NCI-H82 treated with DMSO at 0.1 percent for 48 hours (cell line): Measurements from ENCODE around the gene FAM131C.
"Not testable (repeated sequence)": the region's sequence is repeated elsewhere in the genome, so short reads cannot be mapped to it uniquely, and the experiment has no call there.

ENCODE experiments used
- DNase-seq: peaks from one replicate; lab custom pipeline; 2025; ENCODE audit not compliant: unreplicated experiment; lab: John Stamatoyannopoulos, UW

FAM131C gene

GRCh38 chr1:16041200-16041599, 32.3 kb downstream of the FAM131C start:
- no peak for DNase-seq

- DNase-seq, result not testable (repeated sequence)
Measured at GRCh38 chr1:16039871-16040270, 33.6 kb downstream of the FAM131C start.

- DNase-seq, result no peak
Measured at GRCh38 chr1:16038620-16038912, 34.9 kb downstream of the FAM131C start.

DNA sequence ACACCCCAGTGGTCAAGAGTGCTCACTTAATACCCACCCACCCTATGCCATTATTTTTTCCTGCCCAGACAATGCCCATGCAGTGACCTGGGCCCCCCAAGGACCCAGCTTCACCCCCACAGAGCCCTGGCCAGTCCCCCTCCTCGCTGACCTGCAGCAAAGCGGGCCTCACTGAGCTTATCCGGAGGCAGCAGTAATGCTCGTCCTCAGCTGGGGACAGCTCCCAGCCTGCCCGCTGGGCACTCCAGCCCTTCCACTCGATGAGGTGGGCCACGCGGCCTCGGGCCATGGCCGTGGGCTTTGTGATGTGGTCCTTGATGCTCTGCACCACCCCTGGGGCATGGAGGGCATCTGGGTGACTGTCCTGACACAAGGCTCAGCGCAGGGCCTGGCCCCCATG, 37.0 kb downstream of the FAM131C start:
- DNase-seq, result not testable (repeated sequence)

GRCh38 chr1:16033103-16033632, 40.3 kb downstream of the FAM131C start:
- DNase-seq, result not testable (repeated sequence)

- DNase-seq, result peak; percentile 74
Measured at GRCh38 chr1:16032388-16033102, 40.9 kb downstream of the FAM131C start.

DNA sequence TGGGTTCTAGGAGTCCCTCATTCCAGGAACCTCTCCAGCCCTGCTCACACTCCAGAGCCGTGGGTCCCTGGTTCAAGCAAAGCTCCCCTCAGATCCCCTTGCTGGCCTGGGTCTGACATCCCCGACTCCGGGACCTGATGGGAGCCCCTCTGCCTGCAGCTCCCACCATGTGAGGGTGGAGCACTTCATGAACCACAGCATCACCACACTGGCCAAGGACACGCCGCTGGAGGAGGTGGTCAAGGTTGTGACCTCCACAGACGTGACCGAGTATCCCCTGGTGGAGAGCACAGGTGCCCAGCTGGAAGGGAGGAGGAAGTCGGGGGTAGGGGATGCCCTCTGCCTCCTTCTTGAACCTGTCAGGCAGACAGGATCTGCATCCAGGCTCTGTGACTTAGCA, 41.9 kb downstream of the FAM131C start:
- no peak for DNase-seq

GRCh38 chr1:16029288-16029687, 44.2 kb downstream of the FAM131C start:
- DNase-seq, result no peak

DNA sequence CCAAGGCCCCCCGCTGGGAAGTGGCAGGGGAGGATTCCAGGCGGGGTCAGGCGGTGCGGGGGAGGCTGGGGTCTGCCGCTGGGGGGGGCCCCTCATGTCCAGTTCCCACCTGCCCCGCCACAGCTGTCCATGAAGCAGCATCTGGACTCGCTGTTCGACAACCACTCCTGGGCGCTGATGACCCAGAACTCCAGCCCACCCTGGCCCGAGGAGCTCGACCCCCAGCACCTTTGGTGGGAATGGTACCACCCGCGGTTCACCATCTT, 44.5 kb downstream of the FAM131C start:
- DNase-seq, result not testable (repeated sequence)

DNA sequence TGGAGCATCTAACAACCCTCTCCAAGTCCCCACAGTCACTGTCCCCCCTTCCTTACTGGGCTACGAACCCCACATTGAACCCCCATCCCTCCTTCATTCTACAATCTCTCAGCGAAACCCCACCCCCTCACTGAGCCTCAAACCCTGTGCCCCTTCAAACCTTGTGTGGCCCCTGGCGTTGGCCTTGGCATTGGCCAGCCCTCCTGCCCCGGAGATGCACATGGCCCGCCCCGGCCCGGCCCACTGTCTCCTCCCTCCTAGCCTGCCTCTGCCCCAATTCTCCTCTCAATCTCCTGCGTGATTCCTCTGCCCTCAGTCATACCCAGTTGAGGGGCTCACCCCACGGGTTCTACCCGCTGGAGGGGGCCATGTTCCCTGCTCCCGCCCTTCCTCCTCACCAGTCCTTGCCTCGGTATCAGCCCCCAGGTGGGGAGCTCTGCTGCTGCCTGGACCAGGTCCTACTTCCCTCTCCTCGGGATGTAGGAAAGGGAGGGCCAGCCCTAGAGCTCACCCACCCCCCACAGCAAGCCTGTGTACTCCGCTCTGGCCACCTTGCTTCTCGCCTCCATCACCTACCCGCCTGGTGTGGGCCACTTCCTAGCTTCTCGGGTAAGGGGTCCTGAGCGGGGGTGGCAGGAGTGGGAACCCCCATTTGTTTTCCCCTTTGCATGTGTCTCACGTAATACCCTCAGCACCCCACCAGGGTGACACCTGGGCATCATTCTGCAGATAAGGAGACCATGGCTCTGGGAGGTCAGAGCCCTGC, 45.0 kb downstream of the FAM131C start:
- no peak for DNase-seq

DNA sequence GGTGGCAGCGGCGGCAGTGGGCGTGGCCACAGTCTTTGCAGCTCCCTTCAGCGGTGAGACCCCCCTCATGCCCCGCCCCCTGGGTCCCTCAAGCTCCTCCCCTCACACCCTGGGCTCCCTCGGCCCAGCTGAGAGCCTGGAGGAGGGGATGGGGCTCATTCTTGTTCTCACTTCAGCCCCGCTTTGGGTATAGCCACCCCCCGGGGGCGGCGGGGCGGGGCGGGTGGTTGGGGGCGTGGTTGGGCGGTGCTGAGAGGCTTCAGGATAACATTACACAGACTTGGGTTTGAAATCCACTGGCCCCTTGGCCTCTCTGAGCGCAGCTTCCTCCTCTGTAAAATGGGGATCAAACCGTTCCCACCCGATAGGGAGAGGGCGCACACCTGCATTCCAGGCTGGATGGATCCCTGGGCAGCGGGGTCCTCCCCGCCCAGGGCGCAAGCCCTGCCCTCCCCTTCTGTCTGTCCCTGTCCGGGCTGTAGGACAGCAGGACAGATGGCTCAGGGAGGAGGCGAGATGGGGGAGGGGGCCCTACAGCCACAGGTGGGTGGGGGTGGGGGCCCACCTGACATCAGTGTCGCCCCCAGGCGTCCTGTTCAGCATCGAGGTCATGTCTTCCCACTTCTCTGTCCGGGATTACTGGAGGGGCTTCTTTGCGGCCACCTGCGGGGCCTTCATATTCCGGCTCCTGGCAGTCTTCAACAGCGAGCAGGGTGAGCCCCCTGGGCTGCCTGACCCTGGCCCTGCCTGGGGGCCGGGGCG, 46.5 kb downstream of the FAM131C start:
- peak; percentile 30 for DNase-seq

- DNase-seq, result not testable (repeated sequence)
Measured at GRCh38 chr1:16026302-16026701, 47.1 kb downstream of the FAM131C start.

DNA sequence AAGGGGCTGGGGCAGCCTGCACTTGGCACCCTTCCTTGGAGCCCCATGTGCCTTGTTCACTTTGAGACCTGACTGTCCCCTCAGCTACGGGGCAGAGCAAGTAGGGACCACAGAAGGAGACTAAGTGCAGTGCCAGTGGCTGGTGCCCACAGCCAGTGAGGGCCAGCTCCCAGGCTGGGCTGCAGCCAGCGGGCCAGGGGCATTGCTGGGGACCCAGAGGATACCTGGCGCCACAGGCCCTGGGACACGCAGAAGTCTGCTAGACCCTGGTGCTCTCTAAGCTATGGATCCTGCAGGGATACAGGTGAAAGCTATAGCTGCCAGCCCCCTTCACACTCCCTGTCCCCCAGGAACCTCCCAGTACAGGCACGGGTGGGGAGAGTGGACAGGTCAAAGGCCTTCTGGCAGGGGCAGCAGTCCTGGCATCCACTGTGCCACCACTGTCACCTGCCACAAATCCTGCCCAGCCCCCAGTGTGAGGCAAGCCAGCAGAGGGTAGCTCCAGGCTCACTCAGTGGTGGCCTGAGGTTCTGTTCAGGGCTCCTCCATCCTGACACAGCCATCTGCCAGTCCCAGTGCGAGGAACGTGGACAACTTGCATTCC, 50.3 kb downstream of the FAM131C start:
- no peak for DNase-seq

GRCh38 chr1:16022393-16022792, 51.1 kb downstream of the FAM131C start:
- no peak for DNase-seq

DNA sequence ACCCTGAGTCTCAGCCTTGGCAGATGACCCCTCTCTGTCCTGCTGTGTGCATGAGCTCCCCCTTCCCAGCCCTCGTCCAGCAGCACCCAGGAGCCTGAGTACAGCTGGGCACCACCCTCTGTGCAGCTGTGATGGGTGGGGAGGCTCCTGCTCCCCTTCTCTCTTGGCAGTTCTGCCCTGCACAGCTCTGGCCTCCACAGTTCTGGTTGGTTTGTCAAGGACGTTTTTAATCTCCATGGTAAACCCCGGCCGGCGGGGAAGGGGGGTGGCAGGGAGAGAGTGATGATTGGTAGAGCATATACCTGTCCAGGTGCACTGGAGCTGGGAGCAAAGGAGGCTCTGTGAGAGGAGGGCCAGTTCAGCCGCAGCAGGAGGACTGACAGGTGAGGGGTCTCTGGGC, 51.8 kb downstream of the FAM131C start, which contains the start of gene CLCNKA:
TSS of gene CLCNKA (plus strand) at position 356 of the 400 bp plus-strand sequence. CDS start 584 bp downstream, outside the sequence.
- DNase-seq, result no peak

- not testable (repeated sequence) for DNase-seq
Measured at GRCh38 chr1:16020878-16021277, 52.6 kb downstream of the FAM131C start.

DNA sequence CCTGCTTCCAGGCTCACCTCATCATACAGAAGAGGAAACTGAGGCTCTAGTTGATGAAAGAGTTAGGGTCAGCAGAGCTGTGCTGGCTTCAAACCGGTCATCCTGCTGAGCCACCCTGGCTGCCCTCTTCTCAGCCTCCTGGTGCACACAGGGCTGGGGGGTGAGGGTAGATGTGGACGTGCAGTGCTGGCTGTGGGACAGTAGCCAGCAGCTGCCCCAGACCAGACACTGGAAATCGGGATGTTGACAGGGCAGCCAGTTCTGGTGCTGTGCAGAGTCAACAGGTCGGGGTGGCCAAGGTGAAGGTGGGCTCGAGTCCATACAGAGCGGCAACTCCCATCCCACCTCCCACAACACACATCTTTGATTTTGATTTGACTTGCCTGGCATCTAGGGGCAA, 53.1 kb downstream of the FAM131C start:
- DNase-seq, result no peak

GRCh38 chr1:16019644-16020277, 53.7 kb downstream of the FAM131C start:
- no peak for DNase-seq

DNA sequence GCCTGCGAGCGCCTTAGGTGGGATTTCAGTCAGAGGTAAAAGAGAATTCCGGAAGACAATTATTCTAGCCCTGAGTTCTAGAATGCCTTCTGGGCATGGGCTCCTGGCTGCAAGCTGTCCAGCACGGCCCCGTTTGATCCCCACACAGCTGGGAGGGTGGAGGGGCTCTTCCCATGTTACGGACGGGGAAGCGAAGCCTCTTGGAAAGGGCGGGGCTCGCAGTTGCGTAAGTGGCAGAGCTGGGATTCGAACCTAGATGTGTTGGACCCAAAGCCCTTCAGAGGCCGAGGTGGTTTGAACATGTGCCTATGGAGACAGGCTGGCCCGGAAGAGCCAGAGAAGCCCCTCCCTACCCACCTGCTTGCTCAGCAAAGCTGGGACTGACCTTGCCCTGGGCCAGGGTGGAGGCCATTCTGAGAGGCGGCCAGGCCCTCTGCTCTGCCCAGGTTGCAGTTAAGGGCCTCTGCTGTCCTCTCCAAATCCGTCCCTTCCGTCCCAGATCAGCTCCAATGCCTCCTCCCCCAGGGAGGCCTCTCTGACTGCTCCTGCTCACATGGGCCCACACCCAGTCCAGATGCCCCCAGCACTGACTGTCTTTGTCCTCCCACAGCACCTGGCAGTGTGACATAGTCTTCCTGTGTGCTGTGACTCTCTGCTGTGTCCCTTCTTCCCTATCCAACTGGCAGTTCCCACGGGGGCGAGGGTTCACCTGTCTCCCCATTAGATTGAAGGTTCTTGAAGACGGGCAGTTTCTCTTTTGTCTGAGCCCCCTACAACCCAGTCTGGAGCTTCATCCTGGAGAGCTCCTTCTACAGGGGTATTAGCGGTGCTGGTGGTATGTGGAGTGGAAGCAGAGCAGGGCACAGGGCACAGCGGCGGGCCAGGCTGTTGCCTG, 54.5 kb downstream of the FAM131C start:
- DNase-seq, result no peak

- DNase-seq, result no peak
Measured at GRCh38 chr1:16018308-16018707, 55.1 kb downstream of the FAM131C start.
